GM21576 (cell line): ENCODE data around the gene SHLD1.
A peak's percentile ranks its signal among the peaks of the same experiment; 100 is the strongest.
"Not testable (repeated sequence)": the region's sequence is repeated elsewhere in the genome, so short reads cannot be mapped to it uniquely, and the experiment has no call there.

Source experiments
- ATAC-seq: cut with Tn5 transposase; IDR thresholded peaks from one replicate; pipeline ENCODE4 v1.9.1; 2021; ENCODE audit warnings: mild to moderate bottlenecking, moderate library complexity; ENCODE audit not compliant: unreplicated experiment

Gene SHLD1, protein sequence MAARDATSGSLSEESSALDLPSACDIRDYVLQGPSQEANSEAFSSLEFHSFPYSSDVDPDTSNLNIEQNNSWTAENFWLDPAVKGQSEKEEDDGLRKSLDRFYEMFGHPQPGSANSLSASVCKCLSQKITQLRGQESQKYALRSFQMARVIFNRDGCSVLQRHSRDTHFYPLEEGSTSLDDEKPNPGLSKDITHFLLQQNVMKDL

DNA sequence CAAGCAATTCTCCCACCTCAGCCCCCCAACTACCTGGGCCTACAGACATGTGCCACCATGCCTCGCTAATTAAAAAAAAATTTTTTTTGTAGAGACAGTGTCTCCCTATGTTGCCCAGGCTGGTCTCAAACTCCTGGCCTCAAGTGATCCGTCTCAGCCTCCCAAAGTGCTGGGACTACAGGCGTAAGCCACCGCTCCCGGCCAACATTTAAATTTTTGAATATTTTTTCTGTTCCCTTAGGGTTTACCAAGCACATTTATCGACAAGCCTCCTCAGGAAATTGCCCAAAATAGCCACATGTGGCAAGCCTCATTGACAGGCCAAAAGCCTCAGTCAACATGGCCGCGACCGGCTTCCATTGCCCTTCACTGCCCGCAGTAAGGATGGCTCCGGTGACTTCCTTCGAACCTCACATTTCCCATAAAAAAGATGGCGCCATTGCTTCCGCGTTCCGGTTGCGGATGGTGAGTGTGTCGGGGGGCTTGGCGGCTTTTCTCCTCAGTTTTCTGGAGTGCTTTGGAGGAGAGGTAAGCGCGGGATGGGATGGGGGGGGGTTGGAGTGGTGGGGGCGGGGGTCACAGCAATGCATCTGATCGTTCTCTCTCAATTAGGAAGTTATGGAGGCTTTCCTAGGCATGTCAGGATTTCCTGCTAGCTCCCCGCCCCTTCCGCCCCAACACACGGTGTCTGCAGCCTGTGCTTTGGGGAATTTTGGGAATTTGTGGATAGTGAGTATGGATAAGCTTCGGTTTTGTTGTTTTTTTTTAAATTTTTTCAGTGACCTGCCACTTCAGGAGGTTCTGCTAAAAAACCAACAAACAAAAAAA, at the start of gene SHLD1:
SHLD1 (plus strand) TSS at position 450 of the 828 bp plus-strand sequence. CDS start 22,465 bp downstream, outside the sequence.
- ATAC-seq = peak; percentile 91

DNA sequence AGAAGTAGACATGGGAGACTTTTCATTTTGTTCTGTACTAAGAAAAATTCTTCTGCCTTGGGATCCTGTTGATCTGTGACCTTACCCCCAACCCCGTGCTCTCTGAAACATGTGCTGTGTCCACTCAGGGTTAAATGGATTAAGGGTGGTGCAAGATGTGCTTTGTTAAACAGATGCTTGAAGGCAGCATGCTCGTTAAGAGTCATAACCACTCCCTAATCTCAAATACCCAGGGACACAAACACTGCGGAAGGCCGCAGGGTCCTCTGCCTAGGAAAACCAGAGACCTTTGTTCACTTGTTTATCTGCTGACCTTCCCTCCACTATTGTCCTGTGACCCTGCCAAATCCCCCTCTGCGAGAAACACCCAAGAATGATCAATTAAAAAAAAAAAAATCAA, 47.9 kb upstream of the SHLD1 start:
- ATAC-seq = not testable (repeated sequence)

DNA sequence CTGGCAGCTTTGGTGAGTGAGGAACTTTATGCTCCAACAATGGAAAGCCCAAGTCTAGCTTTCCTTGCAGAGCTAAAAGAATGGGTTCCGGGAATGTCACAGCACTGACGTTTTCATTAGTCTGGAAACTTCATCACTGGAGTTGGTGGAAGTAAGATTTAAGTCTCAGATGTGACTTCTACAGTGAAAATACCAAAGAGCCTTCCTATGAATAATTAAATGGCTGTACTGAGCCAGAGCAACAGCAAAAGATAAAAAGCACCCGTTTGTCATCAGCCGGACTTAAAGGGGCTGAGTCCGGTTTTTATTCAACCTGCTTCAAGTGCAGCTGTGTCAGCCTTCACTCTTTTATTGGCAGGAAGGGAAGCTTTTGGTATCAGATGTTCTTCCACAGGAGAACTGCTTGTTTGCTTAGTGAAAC, 46.5 kb upstream of the SHLD1 start:
- ATAC-seq = no peak

DNA sequence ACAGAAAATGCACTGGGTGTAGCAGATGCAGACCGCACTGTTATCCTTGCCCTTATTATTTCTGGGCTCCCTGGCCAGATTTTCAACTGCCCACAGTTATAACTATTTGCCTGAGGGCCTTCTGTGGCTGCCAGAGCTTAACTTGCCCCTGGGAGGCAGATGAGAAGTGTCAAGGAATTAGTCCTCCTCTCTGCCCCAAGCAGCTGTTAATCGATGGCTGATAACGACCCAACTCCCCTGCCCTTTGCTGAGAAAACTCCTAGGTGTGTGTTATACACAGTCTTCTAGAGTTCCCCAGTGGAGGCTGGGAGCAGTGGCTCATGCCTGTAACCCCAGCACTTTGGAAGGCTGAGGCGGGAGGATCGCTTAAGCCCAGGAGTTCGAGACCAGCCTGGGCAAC, 44.4 kb upstream of the SHLD1 start:
- no peak for ATAC-seq

DNA sequence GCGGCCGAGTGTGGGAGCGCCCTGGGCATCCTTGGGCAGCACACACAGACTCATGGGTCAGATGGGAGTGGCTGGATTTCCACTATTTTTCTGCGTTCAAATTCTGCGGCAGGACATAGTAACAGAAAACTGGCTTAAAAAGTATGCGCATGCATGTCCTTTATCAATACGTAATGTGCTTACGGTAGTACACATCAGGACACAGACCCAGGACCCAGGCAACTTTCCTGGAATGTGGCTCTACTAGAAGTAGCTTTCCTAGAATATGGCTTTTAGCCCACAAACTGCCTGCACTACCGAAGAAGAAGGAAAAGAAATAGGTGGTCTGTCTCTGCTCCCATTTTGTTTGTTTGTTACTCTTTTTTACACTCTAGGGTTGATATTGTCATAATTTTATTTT, 43.4 kb upstream of the SHLD1 start:
- no peak for ATAC-seq

DNA sequence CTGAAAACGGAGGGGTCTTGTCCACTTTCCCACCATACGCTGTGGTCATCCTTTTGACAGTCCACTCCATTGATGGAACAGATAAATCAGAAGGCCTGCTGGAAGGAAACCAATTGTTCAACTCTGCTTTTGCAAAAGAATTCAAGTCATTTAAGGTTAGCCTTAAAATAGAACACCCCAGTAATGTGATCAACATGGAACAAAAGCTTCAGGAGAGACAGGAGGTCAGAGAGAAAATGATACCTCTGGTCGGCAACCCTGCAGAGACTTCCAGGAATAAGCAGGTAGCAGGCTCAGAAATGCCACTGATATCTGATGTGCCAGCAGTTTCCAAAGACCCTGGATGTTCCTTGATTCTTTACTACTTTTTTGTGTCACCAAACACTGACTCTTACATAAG, 39.6 kb upstream of the SHLD1 start:
- no peak for ATAC-seq

DNA sequence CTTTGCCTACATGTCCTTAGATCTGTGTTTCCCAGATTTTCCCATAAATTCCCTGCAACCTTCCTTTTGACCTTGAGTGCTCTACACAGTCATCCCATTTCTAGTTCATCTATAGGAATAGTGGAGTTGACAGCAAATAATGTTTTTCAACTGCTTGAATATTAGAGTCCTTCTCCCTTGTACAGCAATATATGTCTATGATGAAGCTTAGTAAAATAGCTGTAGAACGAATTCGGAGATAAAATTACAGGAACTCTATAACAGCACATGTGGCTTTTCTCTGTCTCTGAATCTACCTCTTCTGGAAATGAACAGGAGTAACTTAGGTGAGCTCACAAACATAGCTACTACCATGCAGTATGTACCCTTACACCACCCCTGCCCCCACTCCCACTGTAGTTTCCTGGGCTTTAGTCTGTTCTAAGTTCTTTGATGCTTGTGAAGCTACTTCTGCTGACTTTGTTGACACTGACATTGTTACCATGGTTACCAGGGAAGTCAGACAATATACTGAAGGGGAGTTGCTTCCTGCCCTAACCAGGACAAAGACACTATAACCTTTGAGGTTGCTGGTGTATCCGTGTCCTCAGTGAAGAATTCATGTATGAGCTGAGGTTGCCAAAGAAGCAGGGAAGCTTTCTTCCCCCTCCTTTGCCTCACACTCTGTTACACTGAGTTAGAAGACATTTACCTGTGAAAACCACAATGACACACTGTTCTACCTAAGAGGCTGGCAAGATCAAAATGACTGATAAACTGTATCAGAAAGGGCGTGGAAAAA, 35.8 kb upstream of the SHLD1 start:
- ATAC-seq = no peak

DNA sequence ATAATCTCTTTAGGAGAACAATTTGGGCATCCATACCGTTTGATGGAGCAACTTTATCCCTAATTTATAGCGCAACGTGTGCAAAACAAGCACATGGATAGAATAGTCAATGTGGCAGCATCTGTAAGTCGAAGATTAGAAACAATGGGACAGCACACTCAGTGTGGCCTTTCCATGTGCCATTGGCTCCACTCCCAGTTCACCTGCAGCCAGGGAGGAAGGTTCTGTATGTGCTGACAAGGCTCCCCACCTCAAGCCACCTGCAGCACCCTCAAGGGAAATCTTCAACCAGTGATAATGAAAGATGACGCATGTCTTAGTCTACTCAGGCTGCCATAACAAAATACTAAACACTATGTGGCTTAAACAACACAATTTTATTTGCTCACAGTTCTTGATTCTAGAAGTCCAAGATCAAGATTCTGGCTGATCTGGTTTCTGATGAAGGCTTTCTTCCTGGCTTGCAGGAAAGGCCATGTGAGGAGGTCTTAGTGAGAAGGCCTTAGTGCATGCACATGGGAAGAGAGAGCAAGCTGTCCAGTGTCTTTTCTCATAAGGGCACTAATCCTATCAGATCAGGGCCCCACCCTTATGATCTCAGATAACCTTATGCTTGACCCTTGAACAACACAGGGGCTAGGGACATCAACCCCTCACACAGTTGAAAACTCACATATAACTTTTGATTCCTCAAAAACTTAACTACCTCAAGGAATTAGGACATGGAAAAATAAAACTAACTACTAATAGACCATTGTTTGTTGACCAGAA, 34.9 kb upstream of the SHLD1 start:
- ATAC-seq = no peak

DNA sequence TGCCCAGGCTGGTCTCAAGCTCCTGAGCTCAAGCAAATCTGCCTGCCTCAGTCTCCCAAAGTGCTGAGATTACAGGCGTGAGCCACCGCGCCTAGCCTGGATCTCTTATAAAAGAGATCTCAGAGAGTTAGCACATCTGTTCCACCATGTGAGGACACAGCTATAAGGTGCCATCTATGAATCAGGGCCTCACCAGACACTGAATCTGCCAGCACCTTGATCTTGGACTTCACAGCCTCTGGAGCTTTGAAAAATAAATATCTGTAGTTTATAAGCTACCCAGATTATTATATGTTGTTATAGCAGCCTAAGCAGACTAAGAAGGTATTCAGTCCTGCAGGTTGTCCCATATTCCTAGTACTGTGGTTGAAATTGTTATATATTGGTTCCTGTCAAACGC, 33.2 kb upstream of the SHLD1 start:
- ATAC-seq = no peak

DNA sequence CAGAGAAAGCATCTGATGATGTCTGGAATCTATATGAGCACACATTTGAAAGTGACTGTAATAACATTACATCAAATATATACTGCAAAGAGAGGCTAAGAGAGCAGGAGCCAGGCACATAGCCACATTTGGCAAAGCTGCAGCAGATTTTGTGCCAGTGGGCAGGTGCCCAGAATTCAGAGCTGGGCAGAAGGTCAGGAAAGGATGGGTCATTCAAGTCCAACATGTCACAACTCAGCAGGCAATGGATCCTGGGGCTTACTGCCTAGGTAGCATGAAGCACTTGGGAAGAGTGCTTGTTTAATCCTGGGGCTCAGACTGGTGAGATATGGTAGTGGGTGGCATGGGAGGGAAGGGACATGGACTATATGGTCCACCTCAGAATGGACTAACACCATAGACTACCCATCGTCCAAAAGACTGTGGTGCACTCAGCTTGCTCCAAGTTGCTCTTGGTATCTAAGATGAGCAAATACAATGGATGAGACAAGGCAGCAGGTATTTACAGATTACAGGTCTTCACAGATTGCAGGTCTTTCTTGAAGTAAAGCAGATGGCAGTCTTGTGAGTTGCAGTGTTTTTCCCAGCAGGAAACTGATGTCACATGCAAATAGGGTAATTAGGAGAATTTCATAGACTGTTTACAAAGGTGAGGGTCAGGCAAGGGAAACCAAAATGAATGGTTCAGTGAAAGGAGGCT, 31.2 kb upstream of the SHLD1 start:
- no peak for ATAC-seq

DNA sequence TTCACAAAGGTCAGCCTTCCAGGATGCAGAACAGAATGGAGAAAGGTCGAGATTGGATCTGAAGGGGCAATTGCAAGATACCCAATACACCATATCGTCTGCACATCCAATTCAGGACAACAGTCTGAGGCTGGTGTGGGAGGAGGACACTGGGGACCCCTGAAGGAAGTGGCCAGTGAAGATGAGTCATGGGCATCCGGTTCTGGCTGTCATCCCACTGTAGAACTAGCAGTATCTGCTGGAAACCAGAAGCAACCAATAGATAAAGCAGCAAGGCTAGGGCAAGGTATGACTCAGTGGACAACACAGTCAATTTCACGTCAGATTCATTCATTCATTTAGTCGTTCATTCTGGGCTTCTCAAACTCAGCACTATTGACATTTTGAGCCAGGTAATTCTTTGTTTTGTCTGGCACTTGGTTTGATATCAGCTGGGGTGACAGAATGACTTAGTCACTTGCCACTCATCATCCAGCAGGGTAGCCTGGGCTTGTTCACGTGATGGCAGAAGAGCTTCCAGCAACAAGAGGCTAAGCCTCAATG, 30.3 kb upstream of the SHLD1 start:
- no peak for ATAC-seq

DNA sequence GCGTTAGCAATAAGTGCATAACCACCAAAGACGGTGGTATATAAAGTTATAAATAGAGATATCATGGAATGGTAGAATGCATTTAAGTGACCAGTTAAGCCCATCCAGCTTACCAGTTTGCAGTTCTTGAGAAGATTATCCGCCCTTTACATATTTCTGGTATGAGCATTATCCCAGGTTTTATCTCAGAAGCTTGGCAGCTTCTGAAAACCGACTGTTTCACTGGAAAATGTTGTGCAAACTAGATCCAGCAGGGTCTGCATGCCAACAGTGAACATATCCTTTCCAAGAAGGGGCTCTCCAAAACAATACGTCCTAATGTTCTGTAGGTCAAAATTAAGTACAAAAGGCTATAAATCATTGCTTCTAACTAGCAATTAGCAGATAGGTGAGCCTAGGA, 29.5 kb upstream of the SHLD1 start:
- no peak for ATAC-seq

DNA sequence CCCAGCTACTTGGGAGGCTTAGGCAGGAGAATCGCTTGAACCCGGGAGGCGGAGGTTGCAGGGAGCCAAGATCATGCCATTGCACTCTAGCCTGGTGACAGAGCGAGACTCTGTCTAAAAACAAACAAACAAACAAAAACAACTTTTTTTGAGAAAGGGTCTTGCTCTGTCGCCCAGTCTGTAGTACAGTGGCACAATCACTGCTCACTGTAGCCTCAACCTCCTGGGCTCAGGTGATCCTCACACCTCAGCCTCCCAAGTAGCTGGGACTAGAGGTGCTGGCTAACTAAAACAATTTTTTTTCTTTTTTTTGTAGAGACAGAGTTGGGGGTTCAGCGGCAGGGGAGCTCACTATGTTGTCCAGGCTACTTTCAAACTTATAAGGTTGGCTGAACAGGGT, 28.8 kb upstream of the SHLD1 start:
- not testable (repeated sequence) for ATAC-seq

DNA sequence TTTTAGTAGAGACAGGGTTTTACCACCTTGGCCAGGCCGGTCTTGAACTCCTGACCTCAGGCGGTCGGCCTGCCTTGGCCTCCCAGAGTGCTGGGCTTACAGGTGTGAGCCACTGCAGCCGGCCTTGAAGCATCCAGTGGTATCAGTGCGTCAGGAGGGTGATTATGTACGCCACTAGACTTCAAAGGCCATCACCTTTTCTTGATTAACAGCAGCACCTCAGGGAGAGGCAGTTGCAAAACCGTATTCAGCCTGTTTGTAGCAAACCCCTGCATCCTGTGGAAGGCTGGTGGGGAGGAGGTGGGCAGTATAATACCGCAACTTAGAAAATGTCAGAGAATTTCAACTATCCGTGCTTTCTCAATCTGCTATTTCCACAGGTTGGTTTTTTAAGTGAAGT, 27.3 kb upstream of the SHLD1 start:
- no peak for ATAC-seq

DNA sequence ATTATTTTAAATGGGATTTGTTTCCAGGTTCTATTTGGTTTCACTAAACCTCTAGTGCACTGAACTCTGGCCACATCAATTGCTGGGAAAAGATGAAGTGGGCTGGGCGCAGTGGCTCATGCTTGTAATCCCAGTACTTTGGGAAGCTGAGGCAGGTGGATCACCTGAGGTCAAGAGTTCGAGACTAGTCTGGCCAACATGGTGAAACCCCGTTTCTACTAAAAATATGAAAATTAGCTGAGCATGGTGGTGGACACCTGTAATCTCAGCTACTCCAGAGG, 25.1 kb upstream of the SHLD1 start:
- ATAC-seq = not testable (repeated sequence)

DNA sequence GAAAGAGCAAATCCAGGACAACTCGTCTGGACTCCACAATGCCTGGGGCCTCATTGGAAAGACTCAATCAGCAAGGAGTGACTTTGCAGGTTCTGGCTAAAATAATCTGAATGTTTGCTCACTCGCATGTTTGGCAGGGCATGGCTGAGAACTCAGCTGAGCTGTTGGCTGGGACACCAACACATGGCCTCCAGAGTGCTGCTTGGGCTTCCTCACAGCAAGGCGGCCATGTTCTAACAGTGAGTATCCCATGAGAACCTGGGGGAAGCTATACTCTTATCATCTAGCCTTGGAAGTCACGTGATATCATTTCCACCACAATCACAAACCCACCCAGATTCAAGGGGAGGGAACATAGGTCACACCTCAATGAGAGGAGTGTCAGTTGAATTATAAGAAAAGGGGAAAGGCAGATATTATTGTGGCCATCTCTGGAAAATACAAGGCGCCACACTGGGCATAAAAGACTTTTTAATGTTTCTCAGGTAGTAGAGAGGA, 23.1 kb upstream of the SHLD1 start:
- ATAC-seq = no peak

DNA sequence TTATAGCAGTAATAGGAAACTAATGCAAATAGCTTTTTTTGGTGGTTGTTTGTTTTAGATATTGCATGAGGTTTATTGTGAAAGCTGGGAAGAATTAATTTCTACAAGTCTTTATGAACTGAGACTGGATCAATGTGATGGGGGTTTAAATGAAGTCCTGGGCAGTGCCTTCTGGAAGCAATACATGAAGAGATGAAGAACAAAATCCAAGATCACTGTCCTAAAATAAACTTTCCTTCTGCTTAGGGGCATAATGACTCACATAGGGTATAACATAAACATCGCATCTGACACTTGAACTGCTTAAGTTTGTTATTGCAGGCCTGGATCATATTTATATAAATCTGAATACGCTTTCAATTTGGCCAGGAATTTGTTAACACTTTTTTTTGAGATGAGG, 20.9 kb upstream of the SHLD1 start:
- no peak for ATAC-seq

DNA sequence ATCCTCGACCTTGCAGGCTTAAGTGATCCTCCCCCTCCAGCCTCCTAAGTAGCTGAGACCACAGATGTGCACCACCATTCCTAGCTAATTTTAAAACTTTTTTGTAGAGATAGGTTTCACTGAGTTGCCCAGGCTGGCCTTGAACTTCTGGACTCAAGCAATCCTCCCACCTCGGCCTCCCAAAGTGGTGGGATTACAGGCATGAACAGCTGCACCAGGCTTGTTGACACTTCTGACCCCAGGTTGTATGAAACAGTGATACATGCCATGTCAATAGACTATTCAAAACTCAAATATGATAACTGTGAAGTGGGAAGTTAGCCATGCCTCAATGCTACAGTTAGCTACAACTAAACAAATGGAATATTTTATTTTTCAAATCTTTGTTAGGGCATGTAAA, 20.1 kb upstream of the SHLD1 start:
- no peak for ATAC-seq

DNA sequence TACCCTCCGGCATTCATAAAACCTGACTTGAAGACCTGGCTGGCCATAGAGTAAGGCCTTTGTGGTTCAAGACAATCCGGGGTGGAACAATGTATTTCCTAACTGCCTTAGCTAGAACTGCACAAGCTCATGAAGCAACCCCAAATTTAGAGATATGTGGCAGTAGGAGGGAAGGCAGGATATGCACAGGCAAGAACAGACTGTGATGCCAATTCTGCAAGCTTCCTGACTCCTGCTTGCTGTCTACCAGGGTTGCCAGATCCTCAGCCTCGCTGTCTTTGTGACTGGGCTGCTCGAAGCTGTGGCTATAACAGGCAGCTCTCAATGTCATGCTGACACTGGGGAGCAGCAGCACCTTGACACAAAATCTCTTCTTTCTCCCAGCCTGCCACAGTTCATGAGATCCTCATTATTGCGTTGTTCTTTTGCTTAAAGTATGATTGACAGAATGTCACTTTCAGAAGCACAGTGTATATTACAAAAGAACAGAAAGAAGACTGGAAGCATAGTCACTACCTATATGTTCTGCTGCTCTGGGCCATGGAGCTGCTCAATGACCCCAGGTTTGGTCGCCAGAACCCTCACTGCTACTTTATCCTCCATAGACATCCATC, 18.3 kb upstream of the SHLD1 start:
- ATAC-seq = no peak

DNA sequence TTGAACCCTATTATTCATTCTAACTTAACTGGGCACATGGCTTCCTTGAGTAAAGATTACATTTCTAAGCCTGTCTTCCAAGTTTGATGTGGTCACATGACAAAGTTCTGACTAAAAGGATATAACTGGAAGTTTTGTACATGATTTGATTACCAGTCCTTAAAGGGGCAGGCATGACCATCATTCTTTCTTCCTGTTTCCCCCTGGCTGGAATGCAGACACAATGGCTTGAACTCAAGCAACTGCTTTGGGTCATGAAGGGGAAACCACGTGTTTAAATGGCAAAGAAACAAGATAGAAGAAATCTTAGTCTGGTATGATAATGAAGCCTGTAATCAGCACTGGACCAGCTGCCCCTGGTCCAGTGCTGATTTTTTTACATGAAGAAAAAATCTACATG, 15.6 kb upstream of the SHLD1 start:
- no peak for ATAC-seq
